ENCODE results near the gene MORC2. TPM values are rescaled to one million over a fixed set of nuclear protein-coding genes. Genes with fewer than 3 reads are reported as not detected.

MORC2 gene
- total and polyA plus RNA-seq, 2 of the 13 experiments (the other 11 are each of a cell fraction or from before 2014, with no cell fraction given) = 11.9 to 18.3 TPM

DNA sequence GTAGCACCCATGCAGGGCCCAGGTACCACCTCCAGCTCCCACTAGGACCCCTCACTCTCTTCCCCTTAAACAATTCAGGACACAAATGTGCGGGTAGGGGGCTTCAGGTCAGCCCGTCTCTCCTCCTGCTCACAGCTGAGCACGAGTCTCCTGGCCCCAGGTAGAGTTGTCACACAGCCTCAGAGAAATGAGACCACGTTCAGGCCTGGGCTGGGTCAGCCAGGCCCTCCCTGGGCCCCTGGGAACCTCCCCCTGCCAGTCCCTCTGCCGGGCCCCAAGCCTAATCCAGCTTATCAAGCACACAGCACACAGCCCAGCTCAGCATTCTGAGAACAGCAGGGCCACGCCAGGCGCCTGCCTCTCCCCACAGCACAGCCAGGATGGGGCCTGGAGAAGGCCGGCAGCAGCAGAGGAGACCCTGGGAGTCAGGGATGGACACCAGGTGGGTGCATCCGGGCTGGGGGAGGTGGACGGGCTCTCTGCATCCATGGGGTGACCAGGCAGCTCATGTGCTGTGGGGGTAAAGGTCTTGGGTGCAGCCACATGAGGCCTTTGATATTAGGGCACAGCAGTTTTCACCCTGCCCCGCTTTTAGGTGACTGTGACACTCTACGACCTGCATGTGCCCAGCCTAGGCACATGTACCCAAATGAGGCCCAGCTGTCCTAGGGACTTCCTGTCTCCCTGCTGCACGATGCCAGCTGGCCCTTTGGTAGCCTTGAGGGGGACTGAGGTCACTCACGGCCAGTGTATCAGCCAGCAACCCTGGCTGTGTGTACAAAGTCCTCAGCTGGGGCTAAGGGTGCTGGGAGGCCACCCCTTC is 87.0 kb downstream of the MORC2 start (continued):
- TF ChIP-seq ZNF816 (CRISPR knock-in tag; IDR thresholded peaks at IDR 0.05; ENCODE audit: borderline replicate concordance) = no peak
- TF ChIP-seq ZFP82 (CRISPR knock-in tag; IDR thresholded peaks at IDR 0.05; ENCODE audit: borderline replicate concordance) = no peak
- no peak for TF ChIP-seq ZEB1 (IDR thresholded peaks at IDR 0.05; ENCODE audit: insufficient replicate concordance, low read depth)
- no peak for TF ChIP-seq TOPORS (CRISPR knock-in tag; IDR thresholded peaks at IDR 0.05)
- TF ChIP-seq, protein P1, sequence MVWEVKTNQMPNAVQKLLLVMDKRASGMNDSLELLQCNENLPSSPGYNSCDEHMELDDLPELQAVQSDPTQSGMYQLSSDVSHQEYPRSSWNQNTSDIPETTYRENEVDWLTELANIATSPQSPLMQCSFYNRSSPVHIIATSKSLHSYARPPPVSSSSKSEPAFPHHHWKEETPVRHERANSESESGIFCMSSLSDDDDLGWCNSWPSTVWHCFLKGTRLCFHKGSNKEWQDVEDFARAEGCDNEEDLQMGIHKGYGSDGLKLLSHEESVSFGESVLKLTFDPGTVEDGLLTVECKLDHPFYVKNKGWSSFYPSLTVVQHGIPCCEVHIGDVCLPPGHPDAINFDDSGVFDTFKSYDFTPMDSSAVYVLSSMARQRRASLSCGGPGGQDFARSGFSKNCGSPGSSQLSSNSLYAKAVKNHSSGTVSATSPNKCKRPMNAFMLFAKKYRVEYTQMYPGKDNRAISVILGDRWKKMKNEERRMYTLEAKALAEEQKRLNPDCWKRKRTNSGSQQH (CRISPR knock-in tag; IDR thresholded peaks at IDR 0.05; ENCODE audit: low read depth) = no peak
- no peak for TF ChIP-seq TEAD2 (CRISPR knock-in tag; IDR thresholded peaks at IDR 0.05)
- peak; percentile 20 for TF ChIP-seq YY1 (IDR thresholded peaks at IDR 0.05; ENCODE audit: insufficient read depth, insufficient replicate concordance, low read depth, low read length)
- no peak for TF ChIP-seq MLLT10 (CRISPR knock-in tag; IDR thresholded peaks at IDR 0.05)
- TF ChIP-seq, protein P2, sequence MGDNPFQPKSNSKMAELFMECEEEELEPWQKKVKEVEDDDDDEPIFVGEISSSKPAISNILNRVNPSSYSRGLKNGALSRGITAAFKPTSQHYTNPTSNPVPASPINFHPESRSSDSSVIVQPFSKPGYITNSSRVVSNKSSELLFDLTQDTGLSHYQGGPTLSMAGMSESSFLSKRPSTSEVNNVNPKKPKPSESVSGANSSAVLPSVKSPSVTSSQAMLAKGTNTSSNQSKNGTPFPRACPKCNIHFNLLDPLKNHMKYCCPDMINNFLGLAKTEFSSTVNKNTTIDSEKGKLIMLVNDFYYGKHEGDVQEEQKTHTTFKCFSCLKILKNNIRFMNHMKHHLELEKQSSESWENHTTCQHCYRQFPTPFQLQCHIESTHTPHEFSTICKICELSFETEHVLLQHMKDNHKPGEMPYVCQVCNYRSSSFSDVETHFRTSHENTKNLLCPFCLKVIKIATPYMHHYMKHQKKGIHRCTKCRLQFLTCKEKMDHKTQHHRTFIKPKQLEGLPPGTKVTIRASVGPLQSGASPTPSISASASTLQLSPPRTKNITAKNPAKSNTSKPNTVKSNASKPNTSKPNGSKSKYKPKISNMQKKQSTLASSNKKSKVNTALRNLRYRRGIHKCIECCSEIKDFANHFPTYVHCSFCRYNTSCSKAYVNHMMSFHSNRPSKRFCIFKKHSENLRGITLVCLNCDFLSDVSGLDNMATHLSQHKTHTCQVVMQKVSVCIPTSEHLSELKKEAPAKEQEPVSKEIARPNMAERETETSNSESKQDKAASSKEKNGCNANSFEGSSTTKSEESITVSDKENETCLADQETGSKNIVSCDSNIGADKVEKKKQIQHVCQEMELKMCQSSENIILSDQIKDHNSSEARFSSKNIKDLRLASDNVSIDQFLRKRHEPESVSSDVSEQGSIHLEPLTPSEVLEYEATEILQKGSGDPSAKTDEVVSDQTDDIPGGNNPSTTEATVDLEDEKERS (CRISPR knock-in tag; IDR thresholded peaks at IDR 0.05) = no peak
- TF ChIP-seq ZNF839 (CRISPR knock-in tag; IDR thresholded peaks at IDR 0.05; ENCODE audit: borderline replicate concordance) = no peak
- no peak for TF ChIP-seq NR3C1 (CRISPR knock-in tag; IDR thresholded peaks at IDR 0.05)
- TF ChIP-seq SOX6 (IDR thresholded peaks at IDR 0.05) = no peak
- peak; percentile 51 for TF ChIP-seq SOX6 (CRISPR knock-in tag; IDR thresholded peaks at IDR 0.05)
- TF ChIP-seq, protein P3, sequence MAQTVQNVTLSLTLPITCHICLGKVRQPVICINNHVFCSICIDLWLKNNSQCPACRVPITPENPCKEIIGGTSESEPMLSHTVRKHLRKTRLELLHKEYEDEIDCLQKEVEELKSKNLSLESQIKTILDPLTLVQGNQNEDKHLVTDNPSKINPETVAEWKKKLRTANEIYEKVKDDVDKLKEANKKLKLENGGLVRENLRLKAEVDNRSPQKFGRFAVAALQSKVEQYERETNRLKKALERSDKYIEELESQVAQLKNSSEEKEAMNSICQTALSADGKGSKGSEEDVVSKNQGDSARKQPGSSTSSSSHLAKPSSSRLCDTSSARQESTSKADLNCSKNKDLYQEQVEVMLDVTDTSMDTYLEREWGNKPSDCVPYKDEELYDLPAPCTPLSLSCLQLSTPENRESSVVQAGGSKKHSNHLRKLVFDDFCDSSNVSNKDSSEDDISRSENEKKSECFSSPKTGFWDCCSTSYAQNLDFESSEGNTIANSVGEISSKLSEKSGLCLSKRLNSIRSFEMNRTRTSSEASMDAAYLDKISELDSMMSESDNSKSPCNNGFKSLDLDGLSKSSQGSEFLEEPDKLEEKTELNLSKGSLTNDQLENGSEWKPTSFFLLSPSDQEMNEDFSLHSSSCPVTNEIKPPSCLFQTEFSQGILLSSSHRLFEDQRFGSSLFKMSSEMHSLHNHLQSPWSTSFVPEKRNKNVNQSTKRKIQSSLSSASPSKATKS (CRISPR knock-in tag; IDR thresholded peaks at IDR 0.05) = no peak
- TF ChIP-seq, protein P4, sequence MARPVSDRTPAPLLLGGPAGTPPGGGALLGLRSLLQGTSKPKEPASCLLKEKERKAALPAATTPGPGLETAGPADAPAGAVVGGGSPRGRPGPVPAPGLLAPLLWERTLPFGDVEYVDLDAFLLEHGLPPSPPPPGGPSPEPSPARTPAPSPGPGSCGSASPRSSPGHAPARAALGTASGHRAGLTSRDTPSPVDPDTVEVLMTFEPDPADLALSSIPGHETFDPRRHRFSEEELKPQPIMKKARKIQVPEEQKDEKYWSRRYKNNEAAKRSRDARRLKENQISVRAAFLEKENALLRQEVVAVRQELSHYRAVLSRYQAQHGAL (CRISPR knock-in tag; IDR thresholded peaks at IDR 0.05; ENCODE audit: not compliant biosample characterization) = no peak
- TF ChIP-seq POLR2A (IDR thresholded peaks at IDR 0.05; ENCODE audit: insufficient read depth in 1 of 2, low read depth in 2 of 2, low read length in 2 of 2) = peak; percentile 57 to 62; a peak in 3 of 4 replicates
- no peak for TF ChIP-seq PRMT3 (CRISPR knock-in tag; IDR thresholded peaks at IDR 0.05; ENCODE audit: borderline replicate concordance, low read depth)
- no peak for TF ChIP-seq PAWR (CRISPR knock-in tag; IDR thresholded peaks at IDR 0.05; ENCODE audit: borderline replicate concordance)
- no peak for TF ChIP-seq ZKSCAN1 (IDR thresholded peaks at IDR 0.05; ENCODE audit: low read length)
- no peak for TF ChIP-seq MTF2 (CRISPR knock-in tag; IDR thresholded peaks at IDR 0.05; ENCODE audit: borderline replicate concordance)
- TF ChIP-seq ATF1 (CRISPR knock-in tag; IDR thresholded peaks at IDR 0.05) = no peak
- peak; percentile 49; the same call in 1 of the 2 replicates for TF ChIP-seq YEATS4 (CRISPR knock-in tag; IDR thresholded peaks at IDR 0.05; ENCODE audit: borderline replicate concordance)
- no peak for TF ChIP-seq ZSCAN20 (CRISPR knock-in tag; IDR thresholded peaks at IDR 0.05; ENCODE audit: borderline replicate concordance)

All from HepG2 (cell line).